Activated naive CD4-positive, alpha-beta T cell treated with anti-CD3 and anti-CD28 coated beads, Interleukin-2, amount 10 ng/mL, durations not matched to agents 7 days and 5 days (primary cell): ENCODE results near the gene PXDN.
A peak's percentile ranks its signal among the peaks of the same experiment; 100 is the strongest.
"Not testable (repeated sequence)": the region's sequence is repeated elsewhere in the genome, so short reads cannot be mapped to it uniquely, and the experiment has no call there.

Experiments used
- CTCF ChIA-PET: fragments of 350-600 bp; sonication (Branson Sonifier 250); formaldehyde crosslinking; loops from one replicate; lab custom pipeline; 2021; ENCODE audit warnings: antibody characterized with exemption; lab: Charles Lee
- DNase-seq: peaks from one replicate; pipeline ENCODE4 v3.0.0-alpha.2; 2020
- H3K27ac Mint-ChIP-seq: one replicate; pipeline ENCODE4 v1.8.0; 2021; ENCODE audit warnings: mild to moderate bottlenecking, moderate library complexity, mixed read lengths
- H3K27me3 Mint-ChIP-seq: one replicate; pipeline ENCODE4 v1.8.0; 2021; ENCODE audit warnings: mild to moderate bottlenecking, mixed read lengths
- H3K36me3 Mint-ChIP-seq: one replicate; pipeline ENCODE4 v1.8.0; 2021; ENCODE audit warnings: mixed read lengths
- H3K4me1 Mint-ChIP-seq: one replicate; pipeline ENCODE4 v1.8.0; 2021; ENCODE audit warnings: mixed read lengths
- H3K4me3 Mint-ChIP-seq: one replicate; pipeline ENCODE4 v1.8.0; 2021; ENCODE audit warnings: mild to moderate bottlenecking, moderate library complexity, mixed read lengths
- H3K9me3 Mint-ChIP-seq: one replicate; pipeline ENCODE4 v1.8.0; 2021; ENCODE audit warnings: mixed read lengths

Gene PXDN

DNA sequence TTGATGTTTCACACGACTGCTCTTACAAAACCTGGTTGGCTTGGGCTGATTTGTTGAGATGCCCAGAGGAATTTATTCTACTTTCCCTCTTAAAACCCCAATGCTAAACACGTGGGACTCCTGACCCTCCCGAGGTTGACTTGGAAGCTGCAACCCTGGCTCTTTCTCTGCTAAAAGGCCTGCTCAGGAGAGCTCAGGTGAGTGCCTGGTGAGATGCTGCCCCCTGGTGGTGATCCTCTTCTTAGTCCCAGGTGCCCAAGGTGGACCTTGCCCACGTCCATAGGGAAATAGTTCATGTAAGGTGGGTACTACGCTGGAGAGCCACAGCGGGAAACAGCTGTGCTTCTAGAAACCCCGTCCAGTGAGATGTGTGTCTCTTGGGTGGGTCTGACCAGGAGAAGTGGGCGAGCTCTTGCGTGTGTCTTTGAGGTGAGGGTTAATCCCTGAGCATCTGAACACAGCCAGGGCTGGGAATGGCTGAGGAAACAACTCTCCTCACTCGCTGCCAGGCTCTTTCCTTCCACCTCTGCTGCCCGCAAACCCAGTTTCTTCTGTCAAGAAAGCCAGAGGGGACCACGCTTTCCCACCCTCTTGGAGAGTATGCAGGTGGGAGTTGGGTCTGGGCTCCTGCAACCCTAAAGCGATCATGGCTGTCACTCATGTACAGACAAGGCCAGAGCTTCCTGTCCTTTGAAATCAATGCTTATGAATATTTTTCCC, 25.5 kb upstream of the PXDN start:
- Mint-ChIP-seq H3K4me1 (no peaks in the 10 kb centered on the region), H3K4me3 (no peak overlapping the region), H3K27me3 (no peaks in the 10 kb centered on the region), H3K9me3 (no peaks in the 10 kb centered on the region), H3K36me3 (no peaks in the 10 kb centered on the region), H3K27ac (no peak overlapping the region)
- peak; percentile 67 for DNase-seq
- CTCF ChIA-PET = interaction anchor here (0.9 to 1.6 kb wide), 2 partner anchors 14 to 268 kb away, joined by 3 to 5 read pairs; no protein-coding TSS in a partner anchor

- no peaks in the 10 kb centered on the region for H3K27me3 Mint-ChIP-seq
- no peak overlapping the region for H3K27ac Mint-ChIP-seq
- H3K9me3 Mint-ChIP-seq = no peaks in the 10 kb centered on the region
- DNase-seq = no peak
- H3K36me3 Mint-ChIP-seq = no peaks in the 10 kb centered on the region
- no peak overlapping the region for H3K4me3 Mint-ChIP-seq
- H3K4me1 Mint-ChIP-seq = no peaks in the 10 kb centered on the region
- CTCF ChIA-PET = interaction anchor here (0.7 kb wide), 1 partner anchor 15 kb away, joined by 3 read pairs; no protein-coding TSS in a partner anchor
These were observed 23.8 kb upstream of the PXDN start for GRCh38 chr2:1767939-1768691.

GRCh38 chr2:1766851-1767811, 22.8 kb upstream of the PXDN start:
- no peak for DNase-seq
- Mint-ChIP-seq H3K36me3 (no peaks in the 10 kb centered on the region), H3K27me3 (no peaks in the 10 kb centered on the region), H3K4me3 (no peak overlapping the region), H3K9me3 (no peaks in the 10 kb centered on the region), H3K27ac (no peak overlapping the region), H3K4me1 (no peaks in the 10 kb centered on the region)
- CTCF ChIA-PET = no interaction called here

DNA sequence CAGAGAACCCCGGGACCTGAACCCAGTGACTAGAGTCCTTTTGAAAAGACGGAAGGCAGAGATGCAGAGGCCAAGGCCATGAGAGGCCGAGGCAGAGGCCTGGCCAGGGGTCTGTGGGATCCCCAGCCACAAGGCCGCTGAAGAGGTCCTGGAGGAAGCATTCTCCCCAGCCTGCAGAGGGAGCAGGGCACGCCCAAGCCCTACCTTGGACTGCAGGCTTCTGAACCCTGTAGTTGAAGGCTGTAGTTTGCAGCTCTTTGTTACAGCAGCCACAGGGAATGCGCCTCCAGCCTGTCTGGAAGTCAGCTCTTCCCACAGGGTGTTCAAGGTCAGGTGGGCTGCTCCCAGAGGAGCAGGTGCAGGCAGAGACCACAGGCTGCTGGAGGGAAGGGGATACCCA, 22.1 kb upstream of the PXDN start:
- H3K36me3 Mint-ChIP-seq = no peaks in the 10 kb centered on the region
- no peak overlapping the region for H3K27ac Mint-ChIP-seq
- DNase-seq = no peak
- no peaks in the 10 kb centered on the region for H3K4me1 Mint-ChIP-seq
- CTCF ChIA-PET = no interaction called here
- H3K4me3 Mint-ChIP-seq = no peak overlapping the region
- no peaks in the 10 kb centered on the region for H3K27me3 Mint-ChIP-seq
- no peaks in the 10 kb centered on the region for H3K9me3 Mint-ChIP-seq

GRCh38 chr2:1765201-1765600, 20.9 kb upstream of the PXDN start:
- CTCF ChIA-PET, H3K9me3 Mint-ChIP-seq, H3K4me1 Mint-ChIP-seq, H3K27me3 Mint-ChIP-seq, DNase-seq, H3K36me3 Mint-ChIP-seq, H3K27ac Mint-ChIP-seq, H3K4me3 Mint-ChIP-seq: not testable (repeated sequence)

- CTCF ChIA-PET = no interaction called here
- Mint-ChIP-seq H3K27ac (no peak overlapping the region), H3K27me3 (no peaks in the 10 kb centered on the region), H3K9me3 (peaks cover 11% of the 10 kb centered on the region), H3K4me1 (no peaks in the 10 kb centered on the region), H3K4me3 (no peak overlapping the region), H3K36me3 (no peaks in the 10 kb centered on the region)
- DNase-seq = no peak
These were observed 15.3 kb upstream of the PXDN start for GRCh38 chr2:1759611-1759930.

DNA sequence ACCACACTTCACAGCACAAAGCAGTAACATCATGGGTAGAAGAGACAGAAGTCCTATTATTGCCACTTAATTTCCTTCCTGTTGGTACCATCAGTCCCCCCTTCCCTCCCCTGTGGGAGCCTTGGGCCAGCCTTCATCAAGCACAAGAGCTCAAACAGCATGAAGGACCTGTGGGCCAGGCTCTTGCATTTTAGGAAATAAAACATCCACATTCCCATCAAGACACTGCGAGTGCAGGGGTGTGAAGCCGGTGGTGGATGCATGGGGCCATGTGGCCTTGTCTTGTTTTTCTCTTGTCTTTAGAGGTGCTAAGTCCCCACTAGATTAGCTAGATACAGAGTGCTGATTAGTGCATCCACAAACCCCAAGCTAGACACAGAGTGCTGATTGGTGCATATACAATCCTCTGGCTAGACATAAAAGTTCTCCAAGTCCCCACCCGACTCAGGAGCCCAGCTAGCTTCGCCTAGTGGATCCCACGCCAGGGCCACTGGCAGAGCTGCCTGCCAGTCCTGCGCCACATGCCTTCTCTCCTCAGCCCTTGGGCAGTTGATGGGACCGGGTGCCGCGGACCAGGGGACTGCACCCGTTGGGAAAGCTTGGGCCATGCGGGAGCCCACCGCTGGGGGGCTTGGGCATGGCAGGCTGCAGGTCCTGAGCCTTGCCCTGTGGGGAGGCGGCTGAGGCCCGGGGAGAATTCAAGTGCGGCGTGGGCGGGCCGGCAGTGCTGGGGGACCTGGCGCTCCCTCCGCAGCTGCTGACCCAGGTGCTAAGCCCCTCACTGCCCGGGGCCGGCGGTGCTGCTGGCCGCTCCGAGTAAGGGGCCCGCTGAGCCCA, 14.7 kb upstream of the PXDN start:
- H3K36me3 Mint-ChIP-seq = no peaks in the 10 kb centered on the region
- no peaks in the 10 kb centered on the region for H3K4me1 Mint-ChIP-seq
- CTCF ChIA-PET = interaction anchor here (0.6 kb wide), 1 partner anchor 8 kb away, joined by 3 read pairs; no protein-coding TSS in a partner anchor
- no peak for DNase-seq
- H3K27me3 Mint-ChIP-seq = no peaks in the 10 kb centered on the region
- peaks cover 11% of the 10 kb centered on the region for H3K9me3 Mint-ChIP-seq
- H3K4me3 Mint-ChIP-seq = no peak overlapping the region
- H3K27ac Mint-ChIP-seq = no peak overlapping the region

- H3K4me3 Mint-ChIP-seq = no peak overlapping the region
- H3K36me3 Mint-ChIP-seq = no peaks in the 10 kb centered on the region
- no peaks in the 10 kb centered on the region for H3K4me1 Mint-ChIP-seq
- DNase-seq = no peak
- CTCF ChIA-PET = interaction anchor here (0.6 kb wide), 1 partner anchor 7 kb away, joined by 3 read pairs; no protein-coding TSS in a partner anchor
- H3K9me3 Mint-ChIP-seq = peaks cover 11% of the 10 kb centered on the region
- H3K27ac Mint-ChIP-seq = no peak overlapping the region
- H3K27me3 Mint-ChIP-seq = no peaks in the 10 kb centered on the region
These were observed 13.9 kb upstream of the PXDN start for GRCh38 chr2:1758171-1758570.

DNA sequence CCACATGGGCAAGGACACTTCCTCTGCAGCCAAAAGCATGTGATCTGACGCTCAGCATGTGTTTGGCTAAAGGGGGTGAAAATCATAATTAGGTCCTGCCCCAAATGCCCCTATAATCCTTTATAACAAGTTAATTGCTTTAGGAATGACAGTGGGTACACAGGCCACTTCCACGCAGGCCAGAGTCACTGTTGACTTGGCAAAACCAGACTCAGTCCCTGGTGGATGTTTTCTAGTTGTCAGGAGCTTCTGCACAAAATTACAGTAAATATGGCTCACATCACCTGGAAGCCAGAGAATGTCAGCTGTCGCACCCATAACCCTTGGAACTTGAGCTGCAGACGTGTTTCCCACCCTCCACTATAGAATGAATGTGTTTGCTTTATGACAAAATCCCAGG, 13.3 kb upstream of the PXDN start:
- CTCF ChIA-PET = no interaction called here
- H3K36me3 Mint-ChIP-seq = no peaks in the 10 kb centered on the region

GRCh38 chr2:1757146-1757545, 12.8 kb upstream of the PXDN start:
- H3K27ac Mint-ChIP-seq, CTCF ChIA-PET, H3K27me3 Mint-ChIP-seq, DNase-seq, H3K4me3 Mint-ChIP-seq, H3K4me1 Mint-ChIP-seq, H3K36me3 Mint-ChIP-seq: not testable (repeated sequence)
- H3K9me3 Mint-ChIP-seq = peaks cover 12% of the 10 kb centered on the region

More for the DNA sequence above, 13.3 kb upstream of the PXDN start:
- no peak overlapping the region for H3K27ac Mint-ChIP-seq
- no peaks in the 10 kb centered on the region for H3K27me3 Mint-ChIP-seq
- no peak overlapping the region for H3K4me3 Mint-ChIP-seq
- DNase-seq = no peak
- peaks cover 12% of the 10 kb centered on the region for H3K9me3 Mint-ChIP-seq
- no peaks in the 10 kb centered on the region for H3K4me1 Mint-ChIP-seq

DNA sequence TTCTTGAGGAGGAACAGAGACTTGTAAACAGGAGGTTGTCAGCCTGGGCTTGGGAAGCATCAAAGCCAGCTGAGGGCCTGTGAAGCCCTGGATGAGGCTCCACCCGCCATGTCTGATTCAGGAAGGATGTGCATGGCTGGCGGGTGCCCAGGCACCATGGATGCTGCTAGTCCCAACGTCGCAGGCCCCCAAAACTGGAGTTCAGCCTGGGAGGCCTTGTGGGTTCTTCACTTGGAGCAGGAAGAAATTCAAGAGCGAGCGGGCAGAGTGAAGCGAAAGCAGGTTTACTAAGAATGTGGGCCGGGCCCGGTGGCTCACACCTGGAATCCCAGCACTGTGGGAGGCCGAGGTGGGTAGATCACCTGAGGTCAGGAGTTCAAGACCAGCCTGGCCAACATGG, 12.1 kb upstream of the PXDN start:
- H3K4me1 Mint-ChIP-seq = no peaks in the 10 kb centered on the region
- peaks cover 3% of the 10 kb centered on the region for H3K27me3 Mint-ChIP-seq
- no peak for DNase-seq
- H3K36me3 Mint-ChIP-seq = no peaks in the 10 kb centered on the region
- H3K9me3 Mint-ChIP-seq = peaks cover 12% of the 10 kb centered on the region
- no peak overlapping the region for H3K4me3 Mint-ChIP-seq
- no peak overlapping the region for H3K27ac Mint-ChIP-seq
- CTCF ChIA-PET = interaction anchor here (1.7 kb wide), 1 partner anchor 13 kb away, joined by 5 read pairs; no protein-coding TSS in a partner anchor

GRCh38 chr2:1755436-1756191, 11.3 kb upstream of the PXDN start:
- H3K9me3 Mint-ChIP-seq = peaks cover 12% of the 10 kb centered on the region
- H3K4me3 Mint-ChIP-seq = no peak overlapping the region
- no peak overlapping the region for H3K27ac Mint-ChIP-seq
- CTCF ChIA-PET = interaction anchor here (1.7 kb wide), 1 partner anchor 14 kb away, joined by 5 read pairs; no protein-coding TSS in a partner anchor
- no peaks in the 10 kb centered on the region for H3K36me3 Mint-ChIP-seq
- no peak for DNase-seq
- no peaks in the 10 kb centered on the region for H3K4me1 Mint-ChIP-seq
- H3K27me3 Mint-ChIP-seq = peaks cover 3% of the 10 kb centered on the region
